ENCODE data around the gene IFI27L1.

Gene IFI27L1

GRCh38 chr14:94126419-94126677, 45.2 kb downstream of the IFI27L1 start:
- Histone ChIP-seq H3K4me2 (ENCODE audit: low read depth, low read length) (no peak overlapping the region), H3K79me2 (ENCODE audit: low read length) (no peaks in the 10 kb centered on the region), H4K20me1 (ENCODE audit: insufficient read depth, low read length) (no peaks in the 10 kb centered on the region), H3K9ac (ENCODE audit: low read length) (no peak overlapping the region), H3K36me3 (replicated peaks; ENCODE audit: insufficient read depth, low read length) (no peaks in the 10 kb centered on the region), H3K9me3 (replicated peaks; ENCODE audit: insufficient read depth, low read length) (no peaks in the 10 kb centered on the region), H3K9me2 (replicated peaks; ENCODE audit: insufficient read depth, low read length) (no peaks in the 10 kb centered on the region), H3F3A (ENCODE audit: insufficient read depth, low read length) (no peaks in the 10 kb centered on the region), H3K27me3 (replicated peaks; ENCODE audit: insufficient read depth, low read length) (no peaks in the 10 kb centered on the region), H3K4me3 (ENCODE audit: low read length) (no peak overlapping the region), H3K27ac (ENCODE audit: low read length) (no peak overlapping the region), H2AFZ (ENCODE audit: low read length) (no peak overlapping the region), H3K4me1 (ENCODE audit: low read length) (no peaks in the 10 kb centered on the region)
- TF ChIP-seq CTCF (IDR thresholded peaks at IDR 0.05; ENCODE audit: low read length): no peak
- no peak for TF ChIP-seq EZH2phosphoT487 (IDR thresholded peaks at IDR 0.05; ENCODE audit: low read length)
- TF ChIP-seq EZH2 (optimal IDR thresholded peaks at IDR 0.05; ENCODE audit: low read depth, low read length): no peak
- no peak for DNase-seq

- no peak for DNase-seq
- no peak for TF ChIP-seq CTCF (IDR thresholded peaks at IDR 0.05; ENCODE audit: low read length)
- no peak for TF ChIP-seq EZH2phosphoT487 (IDR thresholded peaks at IDR 0.05; ENCODE audit: low read length)
- TF ChIP-seq EZH2 (optimal IDR thresholded peaks at IDR 0.05; ENCODE audit: low read depth, low read length): no peak
- H3K9me2 ChIP-seq (replicated peaks; ENCODE audit: insufficient read depth, low read length): no peaks in the 10 kb centered on the region
- H2AFZ ChIP-seq (ENCODE audit: low read length): no peak overlapping the region
- H3K27me3 ChIP-seq (replicated peaks; ENCODE audit: insufficient read depth, low read length): no peaks in the 10 kb centered on the region
- no peaks in the 10 kb centered on the region for H3F3A ChIP-seq (ENCODE audit: insufficient read depth, low read length)
- H3K4me2 ChIP-seq (ENCODE audit: low read depth, low read length): no peak overlapping the region
- no peaks in the 10 kb centered on the region for H3K4me1 ChIP-seq (ENCODE audit: low read length)
- no peaks in the 10 kb centered on the region for H3K9me3 ChIP-seq (replicated peaks; ENCODE audit: insufficient read depth, low read length)
- no peaks in the 10 kb centered on the region for H3K79me2 ChIP-seq (ENCODE audit: low read length)
- no peak overlapping the region for H3K4me3 ChIP-seq (ENCODE audit: low read length)
- H3K9ac ChIP-seq (ENCODE audit: low read length): no peak overlapping the region
- H3K36me3 ChIP-seq (replicated peaks; ENCODE audit: insufficient read depth, low read length): no peaks in the 10 kb centered on the region
- H4K20me1 ChIP-seq (ENCODE audit: insufficient read depth, low read length): no peaks in the 10 kb centered on the region
- H3K27ac ChIP-seq (ENCODE audit: low read length): no peak overlapping the region
Measured at GRCh38 chr14:94126800-94127199, 45.7 kb downstream of the IFI27L1 start.

GRCh38 chr14:94127330-94127729, 46.2 kb downstream of the IFI27L1 start:
- Histone ChIP-seq H3K4me1 (ENCODE audit: low read length) (no peaks in the 10 kb centered on the region), H3F3A (ENCODE audit: insufficient read depth, low read length) (no peaks in the 10 kb centered on the region), H4K20me1 (ENCODE audit: insufficient read depth, low read length) (no peaks in the 10 kb centered on the region), H3K27me3 (replicated peaks; ENCODE audit: insufficient read depth, low read length) (no peaks in the 10 kb centered on the region), H3K9ac (ENCODE audit: low read length) (no peak overlapping the region), H3K27ac (ENCODE audit: low read length) (no peak overlapping the region), H2AFZ (ENCODE audit: low read length) (no peak overlapping the region), H3K36me3 (replicated peaks; ENCODE audit: insufficient read depth, low read length) (no peaks in the 10 kb centered on the region), H3K4me3 (ENCODE audit: low read length) (no peak overlapping the region), H3K4me2 (ENCODE audit: low read depth, low read length) (no peak overlapping the region), H3K9me2 (replicated peaks; ENCODE audit: insufficient read depth, low read length) (no peaks in the 10 kb centered on the region), H3K9me3 (replicated peaks; ENCODE audit: insufficient read depth, low read length) (no peaks in the 10 kb centered on the region), H3K79me2 (ENCODE audit: low read length) (no peaks in the 10 kb centered on the region)
- DNase-seq: no peak
- TF ChIP-seq CTCF (IDR thresholded peaks at IDR 0.05; ENCODE audit: low read length) (no peak), EZH2 (optimal IDR thresholded peaks at IDR 0.05; ENCODE audit: low read depth, low read length) (no peak), EZH2phosphoT487 (IDR thresholded peaks at IDR 0.05; ENCODE audit: low read length) (no peak)

Data from MM.1S (cell line).